ENCODE data around the gene CABCOCO1. TPM values are rescaled to one million over a fixed set of nuclear protein-coding genes. Genes with fewer than 3 reads are reported as not detected.

The CABCOCO1 gene
- total RNA-seq, 1 experiment from 2014 or later = not detected

DNA sequence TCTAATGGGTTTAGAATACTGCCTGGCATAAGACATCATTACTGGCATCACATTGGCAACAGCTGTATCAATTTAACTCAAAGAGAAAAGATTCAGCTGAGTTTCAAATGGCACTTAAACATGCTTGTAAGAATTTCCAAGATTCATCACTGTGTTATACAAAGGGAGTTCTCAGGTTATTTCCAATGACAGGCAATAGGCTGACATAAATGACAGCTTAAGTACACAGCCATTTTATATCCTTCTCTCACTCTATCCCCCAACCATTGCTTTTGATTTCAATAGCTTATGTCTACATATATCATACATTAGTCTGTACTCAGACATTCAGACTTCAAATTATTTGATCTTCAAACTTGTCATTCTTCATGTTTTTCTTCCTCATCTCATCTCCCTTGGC, 45.5 kb upstream of the CABCOCO1 start:
- H3K9me3 ChIP-seq (ENCODE audit: low read depth, low read length, poor library complexity, severe bottlenecking) = no peaks in the 10 kb centered on the region
- no peak for DNase-seq (ENCODE audit: low spot score)
- H3K27ac ChIP-seq (ENCODE audit: low read depth, low read length, poor library complexity, severe bottlenecking) = no peak overlapping the region
- H3K36me3 ChIP-seq (ENCODE audit: insufficient read depth, low read length, poor library complexity, severe bottlenecking) = no peaks in the 10 kb centered on the region
- TF ChIP-seq, protein P1, sequence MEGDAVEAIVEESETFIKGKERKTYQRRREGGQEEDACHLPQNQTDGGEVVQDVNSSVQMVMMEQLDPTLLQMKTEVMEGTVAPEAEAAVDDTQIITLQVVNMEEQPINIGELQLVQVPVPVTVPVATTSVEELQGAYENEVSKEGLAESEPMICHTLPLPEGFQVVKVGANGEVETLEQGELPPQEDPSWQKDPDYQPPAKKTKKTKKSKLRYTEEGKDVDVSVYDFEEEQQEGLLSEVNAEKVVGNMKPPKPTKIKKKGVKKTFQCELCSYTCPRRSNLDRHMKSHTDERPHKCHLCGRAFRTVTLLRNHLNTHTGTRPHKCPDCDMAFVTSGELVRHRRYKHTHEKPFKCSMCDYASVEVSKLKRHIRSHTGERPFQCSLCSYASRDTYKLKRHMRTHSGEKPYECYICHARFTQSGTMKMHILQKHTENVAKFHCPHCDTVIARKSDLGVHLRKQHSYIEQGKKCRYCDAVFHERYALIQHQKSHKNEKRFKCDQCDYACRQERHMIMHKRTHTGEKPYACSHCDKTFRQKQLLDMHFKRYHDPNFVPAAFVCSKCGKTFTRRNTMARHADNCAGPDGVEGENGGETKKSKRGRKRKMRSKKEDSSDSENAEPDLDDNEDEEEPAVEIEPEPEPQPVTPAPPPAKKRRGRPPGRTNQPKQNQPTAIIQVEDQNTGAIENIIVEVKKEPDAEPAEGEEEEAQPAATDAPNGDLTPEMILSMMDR (conservative IDR thresholded peaks at IDR 0.05; ENCODE audit: low read depth, low read length) = no peak
- TF ChIP-seq EZH2 (IDR thresholded peaks at IDR 0.05; ENCODE audit: borderline replicate concordance, low read depth, low read length, poor library complexity, severe bottlenecking) = no peak
- ChIA-PET POLR2A (ENCODE audit: low non-redundant PET) (no interaction called here), CTCF (no interaction called here)
- no TSS peak for BruUV-seq (replicated peaks)
- peaks cover 21% of the 10 kb centered on the region for H3K4me1 ChIP-seq (ENCODE audit: insufficient read depth, low read length, poor library complexity, severe bottlenecking)
- no peaks in the 10 kb centered on the region for H3K27me3 ChIP-seq (replicated peaks; ENCODE audit: insufficient read depth, low read depth, low read length, poor library complexity)
- intact Hi-C loops (cut with micrococcal nuclease; ENCODE audit: unreplicated experiment) = loop anchor here (5.0 kb wide), 1 partner anchor 1880 kb away; no protein-coding TSS in a partner anchor
- no peak overlapping the region for H3K4me3 ChIP-seq (ENCODE audit: low read depth, low read length, poor library complexity, severe bottlenecking)

DNA sequence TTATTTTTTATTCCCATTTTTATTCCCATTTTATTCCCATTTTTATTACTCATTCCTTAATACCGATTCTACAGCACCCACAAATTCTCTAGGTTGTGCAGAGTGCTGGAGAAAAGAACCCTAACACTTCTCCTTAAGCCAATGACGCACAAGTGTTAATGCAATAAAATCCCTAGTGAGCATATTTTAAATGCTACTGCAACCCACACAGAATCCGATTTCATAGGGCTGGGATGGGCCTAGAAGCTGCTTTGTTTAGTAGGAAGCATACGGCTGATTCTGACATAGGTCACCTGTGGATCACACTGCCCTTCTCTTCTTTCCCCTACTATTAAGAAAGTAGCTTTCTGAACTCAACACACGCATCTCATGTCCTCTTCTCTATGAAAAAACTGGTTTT, 45.1 kb upstream of the CABCOCO1 start:
- Histone ChIP-seq H3K4me3 (ENCODE audit: low read depth, low read length, poor library complexity, severe bottlenecking) (no peak overlapping the region), H3K9me3 (ENCODE audit: low read depth, low read length, poor library complexity, severe bottlenecking) (no peaks in the 10 kb centered on the region), H3K27ac (ENCODE audit: low read depth, low read length, poor library complexity, severe bottlenecking) (no peak overlapping the region), H3K36me3 (ENCODE audit: insufficient read depth, low read length, poor library complexity, severe bottlenecking) (no peaks in the 10 kb centered on the region), H3K27me3 (replicated peaks; ENCODE audit: insufficient read depth, low read depth, low read length, poor library complexity) (no peaks in the 10 kb centered on the region), H3K4me1 (ENCODE audit: insufficient read depth, low read length, poor library complexity, severe bottlenecking) (peaks cover 17% of the 10 kb centered on the region)
- no peak for DNase-seq (ENCODE audit: low spot score)
- intact Hi-C loops (cut with micrococcal nuclease; ENCODE audit: unreplicated experiment) = loop anchor here (5.0 kb wide), 1 partner anchor 1880 kb away; no protein-coding TSS in a partner anchor
- TF ChIP-seq EZH2 (IDR thresholded peaks at IDR 0.05; ENCODE audit: borderline replicate concordance, low read depth, low read length, poor library complexity, severe bottlenecking) = no peak
- BruUV-seq (replicated peaks) = no TSS peak
- ChIA-PET POLR2A (ENCODE audit: low non-redundant PET) (no interaction called here), CTCF (no interaction called here)

DNA sequence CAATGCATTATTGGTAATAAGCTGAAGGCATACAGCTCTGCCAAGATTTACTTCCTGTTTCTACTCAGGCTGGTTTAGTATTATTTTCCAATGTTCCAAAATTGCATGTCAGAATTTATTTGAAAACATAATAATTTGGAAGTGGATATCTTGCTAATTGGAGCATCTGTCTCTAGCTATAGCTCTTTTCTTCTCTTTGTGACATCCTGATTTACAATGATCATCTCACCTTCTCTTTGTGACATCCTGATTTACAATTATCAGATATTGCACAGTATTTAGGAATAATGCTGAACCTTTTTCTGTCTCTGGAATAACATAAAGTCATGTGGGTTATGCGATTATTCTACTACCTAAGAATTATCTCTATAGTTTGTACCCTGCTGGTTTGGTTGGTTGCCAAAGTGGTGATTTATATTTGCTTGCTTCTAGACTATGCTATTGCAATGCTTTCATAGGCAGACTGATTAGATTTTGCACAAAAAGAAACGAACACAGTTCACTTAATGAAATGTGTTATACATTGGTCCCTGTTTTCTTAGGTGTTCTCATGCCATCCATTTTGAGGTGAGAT, 44.3 kb upstream of the CABCOCO1 start:
- Histone ChIP-seq H3K4me1 (ENCODE audit: insufficient read depth, low read length, poor library complexity, severe bottlenecking) (peaks cover 14% of the 10 kb centered on the region), H3K9me3 (ENCODE audit: low read depth, low read length, poor library complexity, severe bottlenecking) (no peaks in the 10 kb centered on the region), H3K4me3 (ENCODE audit: low read depth, low read length, poor library complexity, severe bottlenecking) (no peak overlapping the region), H3K27me3 (replicated peaks; ENCODE audit: insufficient read depth, low read depth, low read length, poor library complexity) (no peaks in the 10 kb centered on the region), H3K27ac (ENCODE audit: low read depth, low read length, poor library complexity, severe bottlenecking) (no peak overlapping the region), H3K36me3 (ENCODE audit: insufficient read depth, low read length, poor library complexity, severe bottlenecking) (no peaks in the 10 kb centered on the region)
- no peak for DNase-seq (ENCODE audit: low spot score)
- TF ChIP-seq, protein P1 (conservative IDR thresholded peaks at IDR 0.05; ENCODE audit: low read depth, low read length) = no peak
- TF ChIP-seq EZH2 (IDR thresholded peaks at IDR 0.05; ENCODE audit: borderline replicate concordance, low read depth, low read length, poor library complexity, severe bottlenecking) = no peak
- ChIA-PET POLR2A (ENCODE audit: low non-redundant PET) (no interaction called here), CTCF (no interaction called here)
- intact Hi-C loops (cut with micrococcal nuclease; ENCODE audit: unreplicated experiment) = loop anchor here (5.0 kb wide), 1 partner anchor 1879 kb away; no protein-coding TSS in a partner anchor
- no TSS peak for BruUV-seq (replicated peaks)

DNA sequence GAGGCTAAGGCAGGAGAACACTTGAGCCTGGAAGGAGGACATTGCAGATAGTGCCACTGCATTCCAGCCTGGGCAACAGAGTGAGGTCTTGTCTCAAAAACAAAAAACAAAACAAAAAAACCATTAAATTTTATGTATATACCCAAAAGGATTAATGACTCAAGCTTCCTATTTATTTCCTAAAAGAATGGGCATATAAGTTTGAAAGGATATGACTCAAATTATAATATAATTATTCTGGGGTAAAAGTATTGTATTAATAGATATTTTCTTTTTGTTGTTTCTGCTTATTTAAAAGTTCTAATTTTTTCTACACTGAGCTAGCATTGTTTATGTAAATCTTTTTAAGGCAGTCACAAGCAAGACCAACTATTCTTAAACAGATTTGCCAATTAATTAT, 42.2 kb upstream of the CABCOCO1 start:
- no TSS peak for BruUV-seq (replicated peaks)
- Histone ChIP-seq H3K27ac (ENCODE audit: low read depth, low read length, poor library complexity, severe bottlenecking) (no peak overlapping the region), H3K4me3 (ENCODE audit: low read depth, low read length, poor library complexity, severe bottlenecking) (no peak overlapping the region), H3K36me3 (ENCODE audit: insufficient read depth, low read length, poor library complexity, severe bottlenecking) (no peaks in the 10 kb centered on the region), H3K27me3 (replicated peaks; ENCODE audit: insufficient read depth, low read depth, low read length, poor library complexity) (no peaks in the 10 kb centered on the region), H3K4me1 (ENCODE audit: insufficient read depth, low read length, poor library complexity, severe bottlenecking) (peaks cover 14% of the 10 kb centered on the region), H3K9me3 (ENCODE audit: low read depth, low read length, poor library complexity, severe bottlenecking) (no peaks in the 10 kb centered on the region)
- DNase-seq (ENCODE audit: low spot score) = no peak
- ChIA-PET CTCF (no interaction called here), POLR2A (ENCODE audit: low non-redundant PET) (no interaction called here)
- TF ChIP-seq, protein P1 (conservative IDR thresholded peaks at IDR 0.05; ENCODE audit: low read depth, low read length) = no peak
- TF ChIP-seq EZH2 (IDR thresholded peaks at IDR 0.05; ENCODE audit: borderline replicate concordance, low read depth, low read length, poor library complexity, severe bottlenecking) = no peak
- intact Hi-C loops (cut with micrococcal nuclease; ENCODE audit: unreplicated experiment) = no loop called here

Data from A673 (cell line).